GM19328 (cell line): ENCODE results near the gene NUP214.

Experiments used
- ATAC-seq: cut with Tn5 transposase; IDR thresholded peaks from one replicate; pipeline ENCODE4 v1.9.1; 2021; ENCODE audit warnings: mild to moderate bottlenecking, moderate library complexity; ENCODE audit not compliant: unreplicated experiment

The NUP214 gene

GRCh38 chr9:131125288-131126058 is at the start of gene NUP214:
NUP214 (plus strand) TSS chr9:131125586; CDS start chr9:131125705, 119 bp downstream.
- ATAC-seq: peak; percentile 94

- no peak for ATAC-seq
Measured at GRCh38 chr9:131076347-131077195, 48.8 kb upstream of the NUP214 start.

- no peak for ATAC-seq
Measured at GRCh38 chr9:131078427-131079366, 46.7 kb upstream of the NUP214 start.

GRCh38 chr9:131080589-131080988 is 44.8 kb upstream of the NUP214 start:
- no peak for ATAC-seq

GRCh38 chr9:131081868-131082267 is 43.5 kb upstream of the NUP214 start:
- ATAC-seq: no peak

- ATAC-seq: no peak
Measured at GRCh38 chr9:131082774-131083512, 42.4 kb upstream of the NUP214 start.

- ATAC-seq: no peak
Measured at GRCh38 chr9:131084661-131085369, 40.6 kb upstream of the NUP214 start.

- ATAC-seq: no peak
Measured at GRCh38 chr9:131085370-131086122, 39.8 kb upstream of the NUP214 start.

- ATAC-seq: no peak
Measured at GRCh38 chr9:131087354-131087893, 38.0 kb upstream of the NUP214 start.

- no peak for ATAC-seq
Measured at GRCh38 chr9:131090025-131090787, 35.2 kb upstream of the NUP214 start.

- ATAC-seq: no peak
Measured at GRCh38 chr9:131091352-131091992, 33.9 kb upstream of the NUP214 start.

- ATAC-seq: no peak
Measured at GRCh38 chr9:131092030-131092429, 33.4 kb upstream of the NUP214 start.

- no peak for ATAC-seq
Measured at GRCh38 chr9:131092548-131093440, 32.6 kb upstream of the NUP214 start.

GRCh38 chr9:131094015-131094414 is 31.4 kb upstream of the NUP214 start:
- ATAC-seq: no peak

- ATAC-seq: no peak
Measured at GRCh38 chr9:131094622-131095021, 30.8 kb upstream of the NUP214 start.

- ATAC-seq: no peak
Measured at GRCh38 chr9:131095666-131096268, 29.6 kb upstream of the NUP214 start.
